IMR-90 (cell line): ENCODE data around the gene SEZ6L2. TPM values are rescaled to one million over a fixed set of nuclear protein-coding genes. Genes with fewer than 3 reads are reported as not detected.

Source experiments
- ATAC-seq: fragments of 200-7000 bp; cut with Tn5 transposase; 2 replicates; pipeline ENCODE4 v1.9.1; 2020; ENCODE audit warnings: low read depth, mild to moderate bottlenecking, moderate library complexity
- BruUV-seq: library from RNA; stranded (reverse); fragments of 400-500 nt; replicated peaks from 2 replicates; lab custom pipeline; 2021; lab: Mats Ljungman, UMichigan
- CTCF ChIA-PET: fragments of 300-600 bp; formaldehyde crosslinking; extraction: SDS; loops from one replicate; lab custom pipeline; 2021; ENCODE audit warnings: antibody characterized with exemption; lab: Yijun Ruan, JAX
- POLR2A ChIA-PET: fragments of 300-600 bp; sonication (Branson Sonifier 250); formaldehyde crosslinking; loops from one replicate; lab custom pipeline; 2022; ENCODE audit warnings: antibody characterized with exemption; ENCODE audit not compliant: unreplicated experiment; lab: Charles Lee
- DNase-seq: peaks from one replicate; pipeline ENCODE4 v3.0.0; 2013
- H2AFZ ChIP-seq: replicated peaks from 2 replicates; pipeline ENCODE3; 2013; ENCODE audit warnings: low read length, mild to moderate bottlenecking; ENCODE audit not compliant: poor library complexity
- H2AK5ac ChIP-seq: 2 replicates; pipeline ENCODE4 v1.6.1; 2013; ENCODE audit warnings: low read depth, low read length, inconsistent platforms
- H2AK9ac ChIP-seq: replicated peaks from 2 replicates; pipeline ENCODE3; 2013; ENCODE audit warnings: mild to moderate bottlenecking, low read depth, low read length, moderate library complexity; ENCODE audit not compliant: poor library complexity
- H2BK120ac ChIP-seq: 2 replicates; pipeline ENCODE4 v1.6.1; 2013; ENCODE audit warnings: low read depth, low read length, inconsistent platforms
- H2BK15ac ChIP-seq: 3 replicates; pipeline ENCODE4 v1.6.1; 2013; ENCODE audit warnings: low read depth, low read length, inconsistent platforms
- H2BK20ac ChIP-seq: 2 replicates; pipeline ENCODE4 v1.6.1; 2013; ENCODE audit warnings: low read depth, mild to moderate bottlenecking, inconsistent platforms, low read length, moderate library complexity
- H2BK5ac ChIP-seq: 2 replicates; pipeline ENCODE4 v1.6.1; 2013; ENCODE audit warnings: mild to moderate bottlenecking, low read depth, low read length, inconsistent platforms; ENCODE audit not compliant: poor library complexity, severe bottlenecking
- H3K14ac ChIP-seq: replicated peaks from 2 replicates; pipeline ENCODE4 v1.6.1; 2013; ENCODE audit warnings: low read depth, low read length, inconsistent platforms
- H3K18ac ChIP-seq: 2 replicates; pipeline ENCODE4 v1.6.1; 2013; ENCODE audit warnings: low read depth, low read length, control low read depth
- H3K23ac ChIP-seq: 2 replicates; pipeline ENCODE4 v1.6.1; 2013; ENCODE audit warnings: low read depth, low read length, inconsistent platforms
- H3K27ac ChIP-seq: 2 replicates; pipeline ENCODE4 v1.5.1; 2013; ENCODE audit warnings: mild to moderate bottlenecking, control low read depth, low read length; ENCODE audit not compliant: insufficient read depth
- H3K27me3 ChIP-seq: 2 replicates; pipeline ENCODE4 v1.6.1; 2013; ENCODE audit warnings: low read length; ENCODE audit not compliant: control insufficient read depth, insufficient read depth
- H3K36me3 ChIP-seq: 2 replicates; pipeline ENCODE4 v1.6.1; 2013; ENCODE audit warnings: low read length, mixed read lengths; ENCODE audit not compliant: control insufficient read depth, insufficient read depth
- H3K4ac ChIP-seq: 2 replicates; pipeline ENCODE4 v1.6.1; 2013; ENCODE audit warnings: low read depth, low read length, inconsistent platforms
- H3K4me1 ChIP-seq: 2 replicates; pipeline ENCODE4 v1.6.1; 2013; ENCODE audit warnings: low read length, mixed read lengths; ENCODE audit not compliant: control insufficient read depth, insufficient read depth
- H3K4me2 ChIP-seq: 2 replicates; pipeline ENCODE4 v1.6.1; 2013; ENCODE audit warnings: low read depth, mild to moderate bottlenecking, control low read depth, low read length, moderate library complexity
- H3K4me3 ChIP-seq: 2 replicates; pipeline ENCODE4 v1.5.1; 2013; ENCODE audit warnings: low read depth, mild to moderate bottlenecking, control low read depth, low read length, moderate library complexity; ENCODE audit not compliant: insufficient read depth
- H3K56ac ChIP-seq: 2 replicates; pipeline ENCODE4 v1.6.1; 2013; ENCODE audit warnings: low read length, inconsistent platforms; ENCODE audit not compliant: insufficient read depth; ENCODE audit errors: extremely low read depth
- H3K79me1 ChIP-seq, 2 experiments: 2 replicates each; pipeline ENCODE4 v1.6.1; 2013; ENCODE audit warnings: low read length in 2 of 2, inconsistent platforms in 1 of 2, low read depth in 1 of 2
- H3K9ac ChIP-seq: 2 replicates; pipeline ENCODE4 v1.6.1; 2013; ENCODE audit warnings: low read depth, low read length, control low read depth
- H3K9me1 ChIP-seq: 2 replicates; pipeline ENCODE4 v1.6.1; 2013; ENCODE audit warnings: low read length, inconsistent platforms; ENCODE audit not compliant: insufficient read depth
- H3K9me3 ChIP-seq: 2 replicates; pipeline ENCODE4 v1.6.1; 2013; ENCODE audit warnings: low read length; ENCODE audit not compliant: control insufficient read depth, insufficient read depth
- H4K20me1 ChIP-seq: 2 replicates; pipeline ENCODE4 v1.6.1; 2013; ENCODE audit warnings: low read length, inconsistent platforms; ENCODE audit not compliant: insufficient read depth
- H4K5ac ChIP-seq: 2 replicates; pipeline ENCODE4 v1.6.1; 2013; ENCODE audit warnings: mild to moderate bottlenecking, low read depth, low read length, control low read depth
- H4K8ac ChIP-seq, 2 experiments: 2 replicates each; pipeline ENCODE4 v1.6.1; 2013; ENCODE audit warnings: low read depth in 2 of 2, low read length in 2 of 2, control low read depth in 1 of 2, inconsistent platforms in 1 of 2
- H4K91ac ChIP-seq: 2 replicates; pipeline ENCODE4 v1.6.1; 2013; ENCODE audit warnings: low read depth, low read length, inconsistent platforms; ENCODE audit not compliant: insufficient read depth
- CHD1 ChIP-seq: IDR thresholded peaks from 2 replicates; pipeline ENCODE4 v1.6.1; 2012; ENCODE audit warnings: low read depth, low read length, improper control_type of control experiment
- CTCF ChIP-seq: conservative IDR thresholded peaks from 2 replicates; pipeline ENCODE4 v1.5.1; 2012; ENCODE audit warnings: mild to moderate bottlenecking, low read depth, low read length, improper control_type of control experiment
- FOS ChIP-seq: fragments of 150-350 bp; IDR thresholded peaks from 2 replicates; pipeline ENCODE4 v1.6.1; 2016; ENCODE audit warnings: low read depth, low read length
- MAZ ChIP-seq: IDR thresholded peaks from 2 replicates; pipeline ENCODE4 v1.6.1; 2012; ENCODE audit warnings: low read depth, mild to moderate bottlenecking, low read length, improper control_type of control experiment, moderate library complexity, borderline replicate concordance
- NFE2L2 ChIP-seq: fragments of 150-350 bp; IDR thresholded peaks from 2 replicates; pipeline ENCODE4 v1.6.1; 2016; ENCODE audit warnings: low read depth, mild to moderate bottlenecking, low read length
- POLR2A ChIP-seq: IDR thresholded peaks from 2 replicates; pipeline ENCODE4 v1.6.1; 2012; ENCODE audit warnings: mild to moderate bottlenecking, low read depth, low read length
- RCOR1 ChIP-seq: IDR thresholded peaks from 2 replicates; pipeline ENCODE4 v1.6.1; 2012; ENCODE audit warnings: mild to moderate bottlenecking, low read length, improper control_type of control experiment; ENCODE audit not compliant: insufficient replicate concordance
- SMC3 ChIP-seq: fragments of 150-350 bp; IDR thresholded peaks from 2 replicates; pipeline ENCODE4 v1.6.1; 2016; ENCODE audit warnings: low read depth, mild to moderate bottlenecking, antibody characterized with exemption, low read length, moderate library complexity
- USF2 ChIP-seq: fragments of 150-350 bp; IDR thresholded peaks from 2 replicates; pipeline ENCODE4 v1.6.1; 2017; ENCODE audit warnings: mild to moderate bottlenecking, antibody characterized with exemption, low read length, low read depth
- WGBS, 2 experiments: methylation state at CpG; one replicate each; pipeline versions ENCODE4 v1.1.5 to v1.1.7; 2013; ENCODE audit warnings: missing lambda C conversion rate in 2 of 2; ENCODE audit not compliant: insufficient read length in 1 of 2; ENCODE audit errors: extremely low coverage in 2 of 2; 5-methylcytosine and 5-hydroxymethylcytosine counted together
- dilution Hi-C: fragments of 300-500 bp; cut with HindIII; formaldehyde crosslinking; loops from one replicate; pipeline ENCODE4 v1.14.3; 2018; ENCODE audit warnings: low sequenced_read_pairs; ENCODE audit not compliant: unreplicated experiment
- in situ Hi-C: fragments of 300-500 bp; cut with MboI; formaldehyde crosslinking; loops from 3 replicates; pipeline ENCODE4 v1.14.3; 2019; ENCODE audit warnings: low sequenced_read_pairs, inconsistent platforms, mixed read lengths
- intact Hi-C: fragments of 100-400 bp; cut with micrococcal nuclease; formaldehyde crosslinking; loops from 2 replicates; pipeline ENCODE4 v1.10.0; 2022
- polyA plus RNA-seq, 3 experiments: library from polyadenylated mRNA; depleted of rRNA; stranded (reverse); fragments of >200 nt; gene quantifications; 2 replicates each; pipeline ENCODE4 v1.2.3, GENCODE V29; 2012; ENCODE audit warnings: low replicate concordance in 1 of 3
- total RNA-seq: library from RNA; depleted of rRNA; stranded (reverse); fragments of >200 nt; gene quantifications from 2 replicates; pipeline ENCODE4 v1.2.3, GENCODE V29; 2012

Gene SEZ6L2
- total and polyA plus RNA-seq, 2 of the 4 experiments (the other 2 are of a cell fraction) = 0.72 to 10.5 TPM

GRCh38 chr16:29901607-29901945, 2.2 kb upstream of the SEZ6L2 start:
- Histone ChIP-seq H3K9me1 (peaks cover 12% of the 10 kb centered on the region), H2AK9ac (no peak overlapping the region), H3K23ac (no peak overlapping the region), H2BK20ac (no peak overlapping the region), H2AK5ac (no peak overlapping the region), H2AFZ (peak overlapping the region; percentile 97), H3K36me3 (peaks cover 11% of the 10 kb centered on the region), H4K8ac (no peak overlapping the region), H3K9ac (peak overlapping the region; percentile 84; the same call in 1 of the 2 replicates), H2BK5ac (peak overlapping the region; percentile 87), H3K4me2 (peak overlapping the region; percentile 82), H4K20me1 (peaks cover 10% of the 10 kb centered on the region), H4K5ac (no peak overlapping the region), H2BK120ac (no peak overlapping the region), H3K79me1 (peaks cover 13 to 31% of the 10 kb centered on the region in 2 experiments), H3K4me1 (peaks cover 10% of the 10 kb centered on the region), H3K18ac (no peak overlapping the region), H3K27me3 (peaks cover 5% of the 10 kb centered on the region; the same call in 1 of the 2 replicates), H4K91ac (no peak overlapping the region), H3K4ac (no peak overlapping the region), H3K27ac (peak overlapping the region; percentile 88), H2BK15ac (no peak overlapping the region), H3K9me3 (no peaks in the 10 kb centered on the region), H3K14ac (no peak overlapping the region), H3K56ac (no peak overlapping the region), H3K4me3 (peak overlapping the region; percentile 87)
- no TSS peak for BruUV-seq
- dilution Hi-C loops = no loop called here
- no peak for ATAC-seq
- TF ChIP-seq USF2 (no peak), CHD1 (no peak), CTCF (no peak), RCOR1 (no peak), FOS (no peak), MAZ (no peak), NFE2L2 (no peak), POLR2A (no peak), SMC3 (no peak)
- in situ Hi-C loops = no loop called here
- 89% methylated on average over 18 of the region's 19 CpGs; no CpG with 5 or more reads in 1 of the 2 experiments for WGBS, 2 experiments
- ChIA-PET POLR2A (no interaction called here), CTCF (no interaction called here)
- intact Hi-C loops = no loop called here
- no peak for DNase-seq
